ENCODE measurements around the gene CDCP1.

CDCP1 gene

DNA sequence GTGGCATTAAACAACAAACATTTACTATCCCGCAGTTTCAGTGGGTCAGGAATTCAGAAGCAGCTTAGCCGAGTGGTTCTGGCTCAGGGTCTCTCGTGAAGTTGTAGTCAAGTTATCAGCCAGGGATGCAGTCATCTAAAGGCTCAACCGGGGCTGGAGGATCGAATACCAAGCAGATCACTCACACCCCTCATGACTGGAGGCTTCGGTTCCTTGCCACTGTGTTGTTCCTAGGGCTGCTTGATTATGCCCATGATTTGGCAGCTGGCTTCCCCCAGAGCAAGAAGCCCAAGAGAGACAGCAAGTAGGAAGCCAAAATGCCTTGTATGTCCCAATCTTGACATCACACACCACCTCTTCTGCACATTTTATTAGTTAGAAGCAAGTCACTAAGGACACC is 33.9 kb upstream of the CDCP1 start:
- H3K9me3 Mint-ChIP-seq = no peaks in the 10 kb centered on the region
- H3K27ac Mint-ChIP-seq = no peak overlapping the region
- DNase-seq (no peak), ATAC-seq (no peak)
- peaks cover 22% of the 10 kb centered on the region for H3K27me3 Mint-ChIP-seq
- H3K4me1 Mint-ChIP-seq = peaks cover 6% of the 10 kb centered on the region
- no peak overlapping the region for H3K4me3 Mint-ChIP-seq

DNA sequence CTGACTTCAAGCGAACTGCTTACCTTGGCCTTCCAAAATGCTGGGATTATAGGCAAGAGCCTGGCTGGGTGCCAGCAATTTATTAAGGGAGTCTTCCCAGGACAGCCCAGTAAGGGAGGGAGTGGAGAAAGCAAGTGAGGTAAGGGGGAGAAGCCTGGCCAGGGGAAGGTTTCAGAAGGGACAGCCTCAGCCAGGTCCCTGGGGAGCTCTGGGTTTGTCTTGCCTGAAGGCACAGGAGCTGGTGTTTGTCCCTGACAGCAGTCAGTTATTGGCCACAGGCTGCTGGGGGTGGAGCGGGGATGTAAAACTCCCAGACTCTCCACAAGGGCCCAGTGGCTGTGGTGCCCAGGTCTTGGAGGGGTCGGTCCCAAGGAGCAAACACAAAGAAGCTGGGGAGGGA is 33.0 kb upstream of the CDCP1 start:
- Mint-ChIP-seq H3K9me3 (no peaks in the 10 kb centered on the region), H3K27ac (no peak overlapping the region), H3K4me1 (peaks cover 6% of the 10 kb centered on the region), H3K27me3 (peaks cover 21% of the 10 kb centered on the region), H3K4me3 (no peak overlapping the region)
- ATAC-seq = no peak
- no peak for DNase-seq

DNA sequence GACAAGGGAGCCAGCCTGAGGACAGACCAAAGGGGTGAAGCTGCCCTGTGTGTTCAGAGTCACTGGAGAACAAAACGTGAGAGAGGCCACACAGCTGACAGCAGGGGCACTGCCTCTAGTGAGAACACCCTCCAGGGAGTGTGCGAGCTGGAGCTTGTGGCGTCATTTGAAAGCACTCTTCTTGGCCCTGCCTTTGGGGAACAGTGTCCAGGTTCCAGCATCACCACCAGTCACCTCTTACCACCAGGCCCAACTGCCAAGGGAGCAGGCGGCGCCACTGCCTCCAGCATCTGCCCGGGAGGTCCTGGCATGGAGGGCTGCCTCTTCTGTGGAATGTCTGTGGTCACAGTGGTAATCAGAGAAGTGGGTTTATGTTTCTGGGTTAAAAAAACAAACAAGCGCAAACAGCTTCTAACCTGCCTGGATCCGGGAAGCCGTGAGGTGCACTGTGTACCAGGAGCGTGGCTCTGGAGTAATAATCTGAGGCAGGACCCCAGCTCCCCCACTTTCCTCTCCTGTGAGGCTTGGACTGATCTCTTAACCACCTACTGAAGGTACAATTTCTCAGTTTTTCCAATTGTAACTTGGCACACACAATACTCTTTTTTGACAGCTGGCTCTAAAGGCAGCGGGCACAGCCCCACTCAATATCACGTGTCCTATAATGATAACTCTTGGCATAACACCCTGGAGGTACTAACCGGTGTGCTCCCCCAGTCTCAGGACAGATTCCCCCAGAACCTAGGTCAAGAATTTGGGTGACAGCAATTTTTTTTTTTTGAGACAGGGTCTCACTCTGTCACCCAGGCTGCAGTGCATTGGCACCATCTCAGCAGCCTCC is 32.2 kb upstream of the CDCP1 start:
- no peak for DNase-seq
- no peak overlapping the region for H3K27ac Mint-ChIP-seq
- H3K4me1 Mint-ChIP-seq = peaks cover 6% of the 10 kb centered on the region
- peaks cover 21% of the 10 kb centered on the region for H3K27me3 Mint-ChIP-seq
- H3K4me3 Mint-ChIP-seq = no peak overlapping the region
- no peaks in the 10 kb centered on the region for H3K9me3 Mint-ChIP-seq
- ATAC-seq = no peak

DNA sequence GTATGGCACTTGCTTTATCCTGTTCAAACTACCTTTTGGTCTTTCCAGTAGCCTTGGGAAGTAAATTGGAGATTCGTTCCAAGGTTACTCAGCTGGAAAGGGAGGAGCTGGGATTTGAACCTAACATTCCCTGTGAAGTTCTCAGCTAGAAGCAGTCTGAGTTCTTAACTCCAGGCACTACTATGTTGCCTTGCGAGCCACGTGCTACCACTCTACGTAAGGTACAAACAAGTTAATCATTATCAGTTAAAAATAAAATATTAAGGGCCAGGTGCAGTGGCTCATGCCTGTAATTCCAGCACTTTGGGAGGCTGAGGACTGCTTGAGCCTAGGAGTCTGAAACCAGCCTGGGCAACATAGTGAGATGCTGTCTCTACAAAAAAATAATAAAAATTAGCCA is 30.7 kb upstream of the CDCP1 start:
- ATAC-seq (no peak), DNase-seq (no peak)
- H3K27me3 Mint-ChIP-seq = peaks cover 21% of the 10 kb centered on the region
- no peaks in the 10 kb centered on the region for H3K4me1 Mint-ChIP-seq
- no peaks in the 10 kb centered on the region for H3K9me3 Mint-ChIP-seq
- no peak overlapping the region for H3K4me3 Mint-ChIP-seq
- H3K27ac Mint-ChIP-seq = no peak overlapping the region

DNA sequence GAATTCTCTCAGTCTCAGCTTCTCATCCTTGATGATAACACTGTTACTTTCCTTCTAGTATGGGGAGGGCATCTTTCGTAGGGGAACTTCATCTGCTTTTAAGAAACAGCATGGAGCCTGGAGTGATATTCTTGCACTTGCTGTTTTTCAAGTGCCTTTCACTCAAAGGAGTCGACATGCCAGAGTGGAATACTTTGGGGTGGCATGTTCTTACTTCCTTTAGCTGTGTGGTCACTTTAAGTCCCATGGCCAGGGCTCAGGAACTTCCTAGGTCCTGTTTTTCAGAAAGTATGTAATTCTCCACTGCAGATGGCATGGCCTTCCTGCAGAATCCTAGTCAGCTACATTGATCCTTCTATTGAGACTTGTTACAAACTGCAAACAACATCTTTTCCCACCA is 28.1 kb upstream of the CDCP1 start:
- peaks cover 23% of the 10 kb centered on the region for H3K27me3 Mint-ChIP-seq

DNA sequence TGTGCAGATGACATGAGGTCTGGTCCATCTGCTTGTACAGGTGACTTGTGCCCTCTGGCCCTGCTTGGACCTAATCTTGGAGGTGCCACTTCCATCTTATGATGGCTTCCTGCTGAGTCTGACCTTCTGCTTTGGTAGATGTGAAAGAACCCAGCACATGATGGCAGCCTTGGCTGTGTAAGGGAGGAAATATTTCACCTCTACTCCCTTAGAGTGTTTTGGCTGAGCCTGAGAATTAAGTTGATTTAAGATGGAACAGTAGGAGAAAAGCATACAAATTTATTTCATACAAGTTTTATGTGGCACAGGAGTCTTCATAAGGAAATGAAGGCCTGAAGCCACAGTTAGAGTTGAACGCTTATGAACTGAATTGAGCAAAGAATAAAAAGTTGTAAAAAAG is 27.6 kb upstream of the CDCP1 start:
- Mint-ChIP-seq H3K4me1 (no peaks in the 10 kb centered on the region), H3K27ac (no peak overlapping the region), H3K4me3 (no peak overlapping the region), H3K27me3 (peaks cover 23% of the 10 kb centered on the region), H3K9me3 (no peaks in the 10 kb centered on the region)
- DNase-seq (no peak), ATAC-seq (no peak)

More for the DNA sequence above, 28.1 kb upstream of the CDCP1 start:
- Mint-ChIP-seq H3K9me3 (no peaks in the 10 kb centered on the region), H3K4me3 (no peak overlapping the region), H3K27ac (no peak overlapping the region), H3K4me1 (no peaks in the 10 kb centered on the region)
- DNase-seq = no peak
- no peak for ATAC-seq

DNA sequence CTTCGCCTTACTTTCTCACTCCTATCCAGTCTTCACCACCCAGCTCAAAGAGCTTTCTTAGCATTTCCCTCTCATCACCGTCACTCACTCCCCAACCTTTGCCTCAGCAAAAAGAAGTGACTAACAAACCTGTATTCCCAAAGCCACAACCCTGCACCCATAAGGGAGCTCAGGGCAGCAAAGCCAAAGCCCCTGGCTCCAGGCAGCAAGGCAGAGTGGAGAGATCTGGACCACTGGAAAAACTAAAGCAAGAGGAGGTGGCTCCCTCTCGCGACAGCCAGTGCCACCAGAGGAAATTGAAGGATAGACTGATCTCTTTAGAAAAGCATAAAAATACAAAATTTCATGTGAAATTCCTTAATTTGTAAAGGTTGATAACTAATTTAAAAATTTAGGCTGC is 25.1 kb upstream of the CDCP1 start:
- Mint-ChIP-seq H3K27me3 (peaks cover 23% of the 10 kb centered on the region), H3K4me1 (peaks cover 17% of the 10 kb centered on the region), H3K27ac (no peak overlapping the region), H3K4me3 (no peak overlapping the region), H3K9me3 (peaks cover 0 to 5% of the 10 kb centered on the region in 2 donors)
- ATAC-seq (no peak), DNase-seq (no peak)

DNA sequence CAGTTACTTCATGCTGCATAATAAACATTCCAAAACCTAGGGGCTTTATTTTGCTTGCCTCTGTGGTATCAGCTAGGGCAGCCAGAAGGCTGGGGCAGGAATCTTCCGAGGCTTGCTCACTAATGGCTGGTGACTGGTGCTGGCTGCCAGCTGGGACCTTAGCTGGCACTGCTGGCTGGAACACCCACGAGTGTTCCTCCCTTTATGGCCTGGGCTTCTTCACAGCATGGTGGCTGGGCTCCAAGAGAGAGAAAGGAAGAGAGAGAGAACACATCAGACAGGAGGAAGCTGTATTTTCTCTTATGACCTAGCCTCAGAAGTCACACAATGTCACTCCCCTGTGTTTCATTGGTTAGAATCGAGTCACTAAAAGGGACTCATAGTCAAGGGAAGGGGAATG is 23.9 kb upstream of the CDCP1 start:
- no peak overlapping the region for H3K4me3 Mint-ChIP-seq
- no peak for DNase-seq
- peaks cover 23% of the 10 kb centered on the region for H3K27me3 Mint-ChIP-seq
- peaks cover 0 to 11% of the 10 kb centered on the region in 2 donors for H3K9me3 Mint-ChIP-seq
- H3K27ac Mint-ChIP-seq = no peak overlapping the region
- H3K4me1 Mint-ChIP-seq = peaks cover 19% of the 10 kb centered on the region
- ATAC-seq = no peak

DNA sequence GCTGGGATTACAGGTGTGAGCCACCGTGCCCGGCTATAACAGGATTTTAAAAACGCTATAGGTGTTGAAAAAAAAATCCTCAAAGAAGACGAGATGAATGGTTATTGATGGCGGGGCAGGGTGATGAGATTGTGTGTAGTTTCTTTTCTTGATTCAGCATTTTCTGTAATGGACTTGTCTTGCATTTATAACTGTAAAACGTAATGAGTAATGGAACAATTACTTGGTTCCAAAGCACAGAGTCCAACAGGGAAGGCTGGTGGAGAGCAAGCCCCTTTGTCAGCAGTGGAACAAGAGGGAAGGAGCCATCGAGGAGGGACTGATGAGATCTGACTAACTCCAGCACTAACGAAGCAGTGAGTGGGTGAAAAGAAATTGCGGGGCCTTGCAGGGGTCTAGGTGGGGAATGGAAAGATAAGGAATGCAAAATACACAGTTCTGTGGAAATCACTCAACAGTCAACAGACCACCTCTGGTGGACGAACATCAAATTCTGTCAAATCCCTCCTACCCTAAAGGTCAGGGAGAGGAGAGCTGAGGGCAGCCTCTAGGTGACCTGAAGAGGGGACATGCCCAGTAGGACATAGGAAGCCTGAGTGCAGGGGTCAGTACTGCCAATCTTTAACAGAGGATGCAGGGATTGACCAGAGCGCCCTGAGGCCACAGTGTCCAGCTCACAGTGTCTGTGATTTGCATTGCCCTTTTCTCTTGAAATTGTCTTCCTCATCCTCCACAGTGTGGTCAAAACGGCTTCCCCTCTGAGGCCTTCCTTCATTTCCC is 23.1 kb upstream of the CDCP1 start:
- no peak overlapping the region for H3K4me3 Mint-ChIP-seq
- H3K27me3 Mint-ChIP-seq = peaks cover 24% of the 10 kb centered on the region
- no peak for DNase-seq
- peaks cover 19% of the 10 kb centered on the region for H3K4me1 Mint-ChIP-seq
- H3K27ac Mint-ChIP-seq = no peak overlapping the region
- no peak for ATAC-seq
- H3K9me3 Mint-ChIP-seq = peaks cover 0 to 11% of the 10 kb centered on the region in 2 donors

DNA sequence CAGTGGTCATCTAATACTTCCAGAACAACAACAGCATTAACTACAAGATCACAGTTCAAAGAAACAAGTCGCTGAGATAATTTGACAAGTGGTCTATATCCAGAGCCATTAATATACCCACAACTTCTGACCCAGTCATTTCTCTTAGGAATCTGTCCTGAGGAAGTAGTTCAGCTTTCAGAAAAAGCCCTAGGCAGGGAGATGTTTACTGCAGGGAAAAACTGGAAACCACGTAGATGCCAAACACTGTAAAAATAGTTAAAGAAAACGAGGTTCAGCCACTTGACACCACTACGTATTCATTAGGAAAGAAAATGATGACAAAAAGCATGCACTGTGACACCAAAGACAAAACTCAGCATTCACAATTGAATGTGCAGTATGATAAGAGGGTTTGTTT is 22.3 kb upstream of the CDCP1 start:
- H3K27me3 Mint-ChIP-seq = peaks cover 32% of the 10 kb centered on the region
- no peak overlapping the region for H3K4me3 Mint-ChIP-seq
- no peak overlapping the region for H3K27ac Mint-ChIP-seq
- DNase-seq = no peak
- no peak for ATAC-seq
- H3K4me1 Mint-ChIP-seq = peaks cover 19% of the 10 kb centered on the region
- peaks cover 0 to 11% of the 10 kb centered on the region in 2 donors for H3K9me3 Mint-ChIP-seq

DNA sequence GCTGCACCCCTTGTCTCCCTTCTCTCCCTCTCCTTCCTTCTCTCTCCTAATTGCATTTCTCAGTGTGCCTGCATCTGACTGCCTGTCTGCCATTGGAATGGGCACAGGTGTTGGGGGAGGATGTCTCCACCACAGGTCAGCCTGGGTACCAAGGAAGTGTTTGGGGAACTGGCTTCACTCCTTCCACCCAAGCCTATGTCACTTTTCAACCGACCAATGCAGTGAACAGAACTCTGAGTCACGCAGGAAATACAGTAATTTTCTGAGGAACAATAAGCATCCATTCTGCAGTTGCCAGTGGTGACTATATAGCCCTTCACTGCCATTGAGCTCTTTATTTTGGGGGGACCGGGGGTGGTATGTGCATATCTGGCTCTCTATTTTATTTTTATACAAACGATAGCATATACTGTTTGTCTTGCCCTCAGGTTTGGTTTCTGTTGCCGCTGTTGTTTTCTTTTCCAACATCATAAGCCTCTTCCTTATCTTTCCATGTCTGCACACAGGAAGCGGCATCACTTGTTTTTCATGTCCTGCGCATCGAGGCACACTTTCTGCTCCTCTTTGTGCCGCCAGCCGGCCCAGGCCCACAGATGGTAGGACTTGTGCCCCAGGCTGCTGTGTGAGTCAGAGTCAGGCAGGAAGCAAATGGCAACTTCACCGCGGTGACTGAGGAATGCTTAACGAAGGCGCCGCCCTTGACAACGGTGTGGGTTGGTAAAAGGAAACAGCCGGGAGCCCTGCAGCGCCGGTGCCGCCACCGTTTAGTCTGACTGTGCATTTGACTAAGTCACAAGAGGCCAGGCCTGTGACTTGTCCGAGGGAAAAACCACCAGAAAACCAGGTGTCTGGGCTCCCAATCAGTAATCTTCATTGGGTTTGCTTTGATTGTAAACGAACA is 21.1 kb upstream of the CDCP1 start:
- peak overlapping the region; percentile 74 to 84 for H3K27ac Mint-ChIP-seq
- DNase-seq (peak; percentile 63 to 82), ATAC-seq (peak; percentile 98)
- H3K27me3 Mint-ChIP-seq = peaks cover 35% of the 10 kb centered on the region
- H3K4me3 Mint-ChIP-seq = peak overlapping the region; percentile 74 to 78
- peaks cover 0 to 11% of the 10 kb centered on the region in 2 donors for H3K9me3 Mint-ChIP-seq
- H3K4me1 Mint-ChIP-seq = peaks cover 19% of the 10 kb centered on the region

DNA sequence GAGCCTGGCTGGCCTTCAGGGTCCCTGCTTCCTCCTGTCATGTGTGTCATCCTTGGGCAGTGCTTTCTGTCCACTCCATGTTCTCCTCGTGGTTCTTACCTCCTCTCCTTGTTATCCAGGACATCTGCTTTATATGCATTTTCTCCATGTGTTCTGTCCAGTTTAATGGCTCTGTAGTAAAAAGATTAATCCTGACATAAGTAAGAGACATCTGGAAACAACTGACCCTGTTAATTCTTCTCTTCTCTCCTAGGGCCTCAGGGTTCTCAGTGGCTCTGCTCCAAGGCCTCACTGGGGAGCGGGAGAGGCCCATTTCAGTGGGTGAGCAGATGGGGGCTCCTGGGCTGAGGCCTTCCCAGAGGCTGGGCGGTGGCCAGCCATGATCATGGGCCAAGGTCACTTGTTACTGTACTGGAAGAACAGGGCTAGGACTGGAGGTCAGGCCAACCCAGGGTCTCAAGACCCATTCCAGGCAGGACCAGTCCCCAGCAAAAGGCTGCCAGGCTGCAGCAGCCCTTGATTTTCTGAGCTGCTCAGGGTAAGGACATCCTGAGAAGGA is 20.2 kb upstream of the CDCP1 start:
- no peak overlapping the region for H3K27ac Mint-ChIP-seq

DNA sequence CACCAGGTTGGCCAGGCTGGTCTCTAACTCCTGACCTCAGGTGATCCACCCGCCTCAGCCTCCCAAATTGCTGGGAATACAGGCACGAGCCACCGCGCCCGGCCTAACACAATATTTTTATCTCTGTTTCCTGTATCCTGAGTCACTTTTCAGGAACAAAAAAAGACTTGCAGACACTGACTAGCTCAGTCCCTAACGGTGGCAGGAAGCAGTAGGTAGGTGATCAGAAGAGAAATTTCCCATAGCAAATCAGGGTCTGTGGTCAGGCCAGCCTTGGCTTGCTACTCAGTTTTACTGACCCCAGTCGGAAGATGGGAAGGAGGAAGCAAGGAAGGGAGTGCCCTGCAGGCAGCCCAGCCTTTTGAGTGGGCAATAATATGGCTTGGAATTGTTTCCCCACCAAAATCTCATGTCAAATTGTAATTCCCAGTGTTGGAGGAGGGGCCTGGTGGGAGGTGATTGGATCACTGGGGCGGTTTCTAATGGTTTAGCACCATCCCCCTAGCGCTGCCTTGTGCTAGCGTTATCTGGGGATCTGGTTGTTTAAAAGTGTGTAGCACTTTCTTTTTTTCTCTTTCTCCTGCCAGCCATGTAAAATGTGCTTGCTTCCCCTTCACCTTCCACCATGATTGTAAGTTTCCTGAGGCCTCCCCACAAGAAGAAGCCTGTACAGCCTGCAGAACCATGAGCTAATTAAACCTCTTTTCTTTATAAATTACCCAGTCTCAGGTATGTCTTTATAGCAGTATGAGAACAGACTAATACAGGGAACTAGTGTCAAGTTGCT is 19.5 kb upstream of the CDCP1 start:
- H3K4me1 Mint-ChIP-seq = peaks cover 19% of the 10 kb centered on the region
- no peak overlapping the region for H3K4me3 Mint-ChIP-seq
- H3K27ac Mint-ChIP-seq = no peak overlapping the region
- ATAC-seq = no peak
- no peak for DNase-seq
- H3K9me3 Mint-ChIP-seq = peaks cover 0 to 11% of the 10 kb centered on the region in 2 donors
- peaks cover 34% of the 10 kb centered on the region for H3K27me3 Mint-ChIP-seq

More for the DNA sequence above, 20.2 kb upstream of the CDCP1 start:
- no peak for DNase-seq
- Mint-ChIP-seq H3K4me1 (peaks cover 19% of the 10 kb centered on the region), H3K4me3 (no peak overlapping the region), H3K27me3 (peaks cover 34% of the 10 kb centered on the region), H3K9me3 (peaks cover 0 to 11% of the 10 kb centered on the region in 2 donors)
- ATAC-seq = no peak

DNA sequence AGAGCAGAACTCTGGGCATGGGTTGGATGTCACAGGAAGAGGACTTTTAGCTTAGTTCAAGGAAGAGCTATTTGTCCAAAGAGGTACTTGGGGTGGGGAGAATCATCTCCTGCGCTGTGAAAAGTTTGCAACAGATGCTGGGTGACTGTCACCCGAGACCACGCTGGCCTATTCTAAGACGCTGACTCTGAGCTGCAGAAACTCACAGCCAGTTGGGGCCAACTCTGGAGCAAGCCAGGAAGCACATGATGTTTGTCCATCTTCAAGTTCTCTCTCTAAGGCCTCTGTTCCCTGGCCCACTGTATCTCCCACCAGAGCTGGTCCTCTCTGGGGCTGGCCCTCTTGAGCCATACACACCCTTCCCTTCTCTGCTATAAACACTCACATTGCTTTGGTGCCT is 17.9 kb upstream of the CDCP1 start:
- no peak for DNase-seq
- H3K9me3 Mint-ChIP-seq = peaks cover 0 to 11% of the 10 kb centered on the region in 2 donors
- H3K4me1 Mint-ChIP-seq = peaks cover 19% of the 10 kb centered on the region
- peaks cover 21% of the 10 kb centered on the region for H3K27me3 Mint-ChIP-seq
- H3K27ac Mint-ChIP-seq = no peak overlapping the region
- no peak overlapping the region for H3K4me3 Mint-ChIP-seq
- ATAC-seq = no peak

Measured in stimulated activated naive CD8-positive, alpha-beta T cell treated with anti-CD3 and anti-CD28 coated beads, Interleukin-15, amount 100 ng/mL, for 72 hours (primary cell).